GM18873 (cell line): ENCODE data around the gene FAM222A.

Experiments used
- ATAC-seq: cut with Tn5 transposase; IDR thresholded peaks from one replicate; pipeline ENCODE4 v1.9.1; 2021; ENCODE audit warnings: mild to moderate bottlenecking, moderate library complexity, moderate number of reproducible peaks; ENCODE audit not compliant: unreplicated experiment, low FRiP score

The FAM222A gene

GRCh38 chr12:109815757-109816617, 102.4 kb downstream of the FAM222A start:
- no peak for ATAC-seq

GRCh38 chr12:109816870-109817269, 103.2 kb downstream of the FAM222A start:
- ATAC-seq, result no peak

DNA sequence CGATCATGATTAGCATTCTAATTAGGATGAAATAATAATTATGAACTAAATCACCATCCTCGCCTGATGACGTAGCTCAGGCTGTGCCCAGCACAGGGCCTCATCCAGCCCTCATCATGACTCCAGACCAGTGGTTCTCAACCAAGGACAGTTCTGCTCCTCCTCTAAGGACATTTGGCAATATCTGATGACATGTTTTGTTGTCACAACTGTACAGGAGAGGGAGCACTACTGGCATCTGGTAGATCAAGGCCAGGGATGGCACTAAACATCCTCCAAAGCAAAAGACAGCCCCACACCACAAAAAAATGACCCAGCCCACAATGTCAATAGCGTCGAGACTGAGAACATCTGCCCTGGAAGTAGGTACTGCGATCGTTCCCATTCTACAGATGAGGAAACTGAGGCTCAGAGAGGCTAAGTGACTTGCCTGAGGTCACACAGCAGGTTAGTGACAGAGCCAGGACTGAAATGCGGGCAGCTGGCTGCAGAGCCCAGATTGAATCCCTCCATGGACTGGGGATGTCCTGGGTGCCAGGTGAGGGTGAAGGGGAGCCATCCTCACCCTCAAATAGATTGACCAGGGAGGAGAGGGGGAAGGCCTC, 104.1 kb downstream of the FAM222A start:
- ATAC-seq, result no peak

GRCh38 chr12:109818253-109818652, 104.6 kb downstream of the FAM222A start:
- no peak for ATAC-seq

DNA sequence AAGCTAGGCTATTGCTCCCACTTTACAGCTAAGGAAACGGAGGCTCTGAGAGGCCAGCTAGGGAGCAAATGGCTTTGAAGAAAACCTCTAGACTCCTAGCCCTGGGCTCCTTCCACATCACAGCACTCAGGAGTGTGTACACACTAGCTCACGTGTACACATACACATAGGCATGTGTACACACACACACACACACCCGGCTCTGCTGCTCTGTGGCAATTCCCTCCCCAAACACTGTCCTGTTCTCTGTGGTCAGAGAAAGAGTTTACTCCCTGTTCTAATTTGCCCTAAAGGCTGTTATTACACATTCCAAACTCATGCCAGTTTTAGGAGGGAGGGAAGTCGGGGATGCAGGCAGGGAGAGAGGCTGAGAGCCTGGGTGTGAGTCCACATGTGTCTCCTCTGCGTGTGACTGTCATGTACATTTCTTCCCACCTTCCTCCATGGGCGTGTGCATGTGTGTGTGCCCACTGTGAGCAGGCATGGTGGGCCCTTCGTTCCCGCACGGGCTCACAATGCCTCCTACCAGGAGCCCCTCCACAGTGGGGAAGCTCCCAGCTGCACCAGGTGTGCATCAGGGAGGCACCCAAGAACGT, 105.4 kb downstream of the FAM222A start:
- ATAC-seq, result no peak
